H1 (cell line): ENCODE measurements around the gene CRACDL. TPM values are rescaled to one million over a fixed set of nuclear protein-coding genes. Genes with fewer than 3 reads are reported as not detected.

Source experiments
- CTCF ChIA-PET: fragments of 300-600 bp; sonication (Branson Sonifier 250); formaldehyde crosslinking; loops from one replicate; lab custom pipeline; 2021; ENCODE audit not compliant: partially characterized antibody; lab: Charles Lee
- POLR2A ChIA-PET: fragments of 300-600 bp; sonication (Branson Sonifier 250); formaldehyde crosslinking; loops from one replicate; lab custom pipeline; 2021; ENCODE audit warnings: inconsistent platforms; ENCODE audit not compliant: partially characterized antibody; lab: Charles Lee
- DNase-seq, 2 experiments: peaks; one replicate each; pipeline versions ENCODE4 v3.0.0 to v3.0.0-alpha.2; 2010 to 2022; ENCODE audit warnings: low spot score in 2 of 2, low read depth in 1 of 2, mixed read lengths in 1 of 2
- FAIRE-seq: peaks from 2 replicates; lab custom pipeline; 2011; peaks lifted over from hg19 to GRCh38; lab: Jason Lieb, UNC
- H2AFZ ChIP-seq: 2 replicates; pipeline ENCODE4 v1.8.1; 2012; ENCODE audit warnings: low read length, inconsistent platforms
- H2AK5ac ChIP-seq: 2 replicates; pipeline ENCODE4 v1.6.1; 2013; ENCODE audit warnings: low read depth, low read length
- H2BK120ac ChIP-seq: replicated peaks from 2 replicates; pipeline ENCODE3; 2013; ENCODE audit warnings: low read depth, low read length, inconsistent platforms
- H2BK12ac ChIP-seq: 2 replicates; pipeline ENCODE4 v1.6.1; 2013; ENCODE audit warnings: low read depth, low read length
- H2BK15ac ChIP-seq: 2 replicates; pipeline ENCODE4 v1.6.1; 2013; ENCODE audit warnings: low read length
- H2BK20ac ChIP-seq: 2 replicates; pipeline ENCODE4 v1.6.1; 2013; ENCODE audit warnings: low read length
- H2BK5ac ChIP-seq: 2 replicates; pipeline ENCODE4 v1.6.1; 2013; ENCODE audit warnings: low read depth, low read length
- H3K14ac ChIP-seq: 2 replicates; pipeline ENCODE4 v1.6.1; 2013; ENCODE audit warnings: inconsistent platforms; ENCODE audit not compliant: insufficient read length
- H3K18ac ChIP-seq: 2 replicates; pipeline ENCODE4 v1.6.1; 2013; ENCODE audit warnings: low read length; ENCODE audit errors: extremely low read depth
- H3K23ac ChIP-seq: 2 replicates; pipeline ENCODE4 v1.6.1; 2013; ENCODE audit warnings: inconsistent platforms; ENCODE audit not compliant: insufficient read length
- H3K23me2 ChIP-seq: 2 replicates; pipeline ENCODE4 v1.6.1; 2013; ENCODE audit warnings: low read depth, low read length
- H3K27ac ChIP-seq: 2 replicates; pipeline ENCODE4 v1.6.1; 2011; ENCODE audit warnings: low read depth, low read length, inconsistent platforms
- H3K27me3 ChIP-seq, 4 experiments: replicated peaks in 1 of 4; 1 replicate in 1 of 4; 2 replicates in 3 of 4; pipeline versions ENCODE4 v1.6.1 to v1.8.1; 2011 to 2013; ENCODE audit warnings: low read length in 3 of 4, mild to moderate bottlenecking in 3 of 4, inconsistent platforms in 2 of 4, mixed read lengths in 2 of 4, moderate library complexity in 1 of 4; ENCODE audit not compliant: control insufficient read depth in 3 of 4, insufficient read depth in 3 of 4; ENCODE audit errors: extremely low read depth in 1 of 4
- H3K36me3 ChIP-seq, 4 experiments: 2 replicates each; pipeline versions ENCODE4 v1.6.1 to v1.8.1; 2011 to 2013; ENCODE audit warnings: mild to moderate bottlenecking in 4 of 4, low read length in 3 of 4, moderate library complexity in 2 of 4, control low read depth in 1 of 4, inconsistent platforms in 1 of 4; ENCODE audit not compliant: insufficient read depth in 4 of 4, control insufficient read depth in 2 of 4
- H3K4ac ChIP-seq: replicated peaks from 2 replicates; pipeline ENCODE3; 2013; ENCODE audit warnings: low read length, low read depth, mixed read lengths, inconsistent platforms; ENCODE audit not compliant: insufficient read length
- H3K4me1 ChIP-seq, 4 experiments: replicated peaks in 1 of 4; 1 replicate in 1 of 4; 2 replicates in 3 of 4; pipeline versions ENCODE4 v1.6.1 to v1.8.1; 2011 to 2013; ENCODE audit warnings: low read length in 3 of 4, inconsistent platforms in 2 of 4, mixed read lengths in 1 of 4; ENCODE audit not compliant: insufficient read depth in 4 of 4, control insufficient read depth in 3 of 4
- H3K4me2 ChIP-seq, 2 experiments: 2 replicates each; pipeline versions ENCODE4 v1.6.1 to v1.8.1; 2011 to 2013; ENCODE audit warnings: low read depth in 2 of 2, low read length in 2 of 2, control low read depth in 1 of 2, inconsistent platforms in 1 of 2, mild to moderate bottlenecking in 1 of 2; ENCODE audit not compliant: insufficient read depth in 1 of 2
- H3K4me3 ChIP-seq, 4 experiments: fragments of 200-600, 300-600 bp in 1 of 4; sonication (generic), shearing (Covaris generic), sonication (Bioruptor Twin) in 1 of 4; 2 replicates each; pipeline versions ENCODE4 v1.5.1 to v1.8.1; 2011 to 2016; ENCODE audit warnings: low read length in 4 of 4, low read depth in 3 of 4, control low read depth in 2 of 4, inconsistent platforms in 2 of 4, mild to moderate bottlenecking in 2 of 4, mixed read lengths in 1 of 4, moderate library complexity in 1 of 4; ENCODE audit not compliant: insufficient read depth in 2 of 4; ENCODE audit errors: extremely low read depth in 1 of 4
- H3K56ac ChIP-seq: replicated peaks from 2 replicates; pipeline ENCODE3; 2013; ENCODE audit warnings: low read depth, mild to moderate bottlenecking, mixed read lengths, low read length, inconsistent platforms; ENCODE audit not compliant: insufficient read length
- H3K79me1 ChIP-seq: 2 replicates; pipeline ENCODE4 v1.6.1; 2013; ENCODE audit warnings: low read depth, low read length, control low read depth
- H3K79me2 ChIP-seq, 2 experiments: 2 replicates each; pipeline versions ENCODE4 v1.6.1 to v1.8.1; 2012 to 2013; ENCODE audit warnings: low read length in 2 of 2, mild to moderate bottlenecking in 2 of 2, inconsistent platforms in 1 of 2; ENCODE audit not compliant: insufficient read depth in 2 of 2, control insufficient read depth in 1 of 2
- H3K9ac ChIP-seq, 4 experiments: replicated peaks in 1 of 4; 1 replicate in 1 of 4; 2 replicates in 3 of 4; pipeline versions ENCODE4 v1.6.1 to v1.8.1; 2011 to 2013; ENCODE audit warnings: low read depth in 3 of 4, low read length in 3 of 4, control low read depth in 2 of 4, mild to moderate bottlenecking in 2 of 4, moderate library complexity in 2 of 4, inconsistent platforms in 1 of 4; ENCODE audit errors: extremely low read depth in 1 of 4
- H3K9me3 ChIP-seq, 2 experiments: 2 replicates each; pipeline versions ENCODE4 v1.6.1 to v1.8.1; 2012 to 2013; ENCODE audit warnings: mild to moderate bottlenecking in 2 of 2, moderate library complexity in 2 of 2, control low read depth in 1 of 2, inconsistent platforms in 1 of 2, low read depth in 1 of 2, low read length in 1 of 2, mixed read lengths in 1 of 2; ENCODE audit not compliant: insufficient read depth in 2 of 2
- H4K20me1 ChIP-seq, 2 experiments: replicated peaks in 1 of 2; 2 replicates each; pipeline versions ENCODE3 to v1.8.1; 2011 to 2013; ENCODE audit warnings: inconsistent platforms in 2 of 2, low read length in 2 of 2, mild to moderate bottlenecking in 1 of 2; ENCODE audit not compliant: insufficient read depth in 2 of 2, control insufficient read depth in 1 of 2
- H4K5ac ChIP-seq: 2 replicates; pipeline ENCODE4 v1.6.1; 2013; ENCODE audit warnings: low read length, low read depth, mixed read lengths, inconsistent platforms; ENCODE audit not compliant: insufficient read length
- H4K8ac ChIP-seq: 2 replicates; pipeline ENCODE4 v1.8.0; 2013; ENCODE audit warnings: mild to moderate bottlenecking, moderate library complexity, low read length, inconsistent platforms; ENCODE audit not compliant: insufficient read depth; ENCODE audit errors: extremely low read depth
- H4K91ac ChIP-seq: replicated peaks from 2 replicates; pipeline ENCODE3; 2013; ENCODE audit warnings: low read length, mixed read lengths, inconsistent platforms; ENCODE audit not compliant: insufficient read length
- CEBPB ChIP-seq: IDR thresholded peaks from 2 replicates; pipeline ENCODE4 v1.6.1; 2012; ENCODE audit warnings: low read depth, low read length
- CHD2 ChIP-seq: IDR thresholded peaks from 2 replicates; pipeline ENCODE4 v1.6.1; 2012; ENCODE audit warnings: low read length, improper control_type of control experiment
- HDAC6 ChIP-seq: IDR thresholded peaks from one replicate; pipeline ENCODE4 v1.7.1; 2012; ENCODE audit warnings: low read depth, mild to moderate bottlenecking, inconsistent platforms, low read length, moderate library complexity
- KDM1A ChIP-seq: fragments of 200-600, 300-600 bp; sonication (generic); IDR thresholded peaks from 2 replicates; pipeline ENCODE4 v1.7.1; 2016; ENCODE audit warnings: mild to moderate bottlenecking, low read length, borderline replicate concordance
- POLR2A ChIP-seq, 2 experiments: IDR thresholded peaks; 1 replicate in 1 of 2; 2 replicates in 1 of 2; pipeline ENCODE4 v1.6.1; 2011; ENCODE audit warnings: low read depth in 2 of 2, low read length in 2 of 2, mild to moderate bottlenecking in 2 of 2; ENCODE audit errors: control extremely low read depth in 1 of 2
- RAD21 ChIP-seq, 2 experiments: IDR thresholded peaks in 1 of 2; conservative IDR thresholded peaks in 1 of 2; 2 replicates each; pipeline ENCODE4 v1.6.1; 2011; ENCODE audit warnings: low read depth in 2 of 2, low read length in 2 of 2, improper control_type of control experiment in 1 of 2, inconsistent platforms in 1 of 2, mild to moderate bottlenecking in 1 of 2, moderate library complexity in 1 of 2
- SIN3A ChIP-seq, 2 experiments: IDR thresholded peaks in 1 of 2; conservative IDR thresholded peaks in 1 of 2; 2 replicates each; pipeline ENCODE4 v1.6.1; 2011 to 2012; ENCODE audit warnings: low read length in 2 of 2, improper control_type of control experiment in 1 of 2, low read depth in 1 of 2, mild to moderate bottlenecking in 1 of 2
- SP2 ChIP-seq: IDR thresholded peaks from 2 replicates; pipeline ENCODE4 v1.6.1; 2012; ENCODE audit warnings: mild to moderate bottlenecking, low read length, inconsistent platforms
- SRF ChIP-seq: IDR thresholded peaks from 2 replicates; pipeline ENCODE4 v1.6.1; 2011; ENCODE audit warnings: mild to moderate bottlenecking, low read depth, low read length, moderate library complexity
- TBP ChIP-seq: IDR thresholded peaks from 2 replicates; pipeline ENCODE4 v1.6.1; 2011; ENCODE audit warnings: low read depth, low read length, improper control_type of control experiment
- YY1 ChIP-seq: IDR thresholded peaks from 2 replicates; pipeline ENCODE4 v1.6.1; 2011; ENCODE audit warnings: low read depth, mild to moderate bottlenecking, low read length
- WGBS, 2 experiments: shearing (Covaris generic) in 1 of 2; methylation state at CpG; one replicate each; pipeline versions ENCODE4 v1.1.6 to v1.1.7; 2013 to 2015; ENCODE audit warnings: low lambda C conversion rate in 2 of 2, mixed read lengths in 2 of 2, inconsistent platforms in 1 of 2, low coverage in 1 of 2, missing lambda C conversion rate in 1 of 2; ENCODE audit not compliant: insufficient replicate concordance in 2 of 2, insufficient coverage in 1 of 2, insufficient read length in 1 of 2; ENCODE audit errors: extremely low coverage in 1 of 2, missing lambda C conversion rate in 1 of 2; 5-methylcytosine and 5-hydroxymethylcytosine counted together
- polyA plus RNA-seq, 7 experiments: library from polyadenylated mRNA; depleted of rRNA in 3 of 7; stranded (reverse) in 5 of 7; unstranded in 2 of 7; fragments of >200 nt in 5 of 7; fragments of 200-250 nt in 2 of 7; gene quantifications; 1 replicate in 5 of 7; 2 replicates in 1 of 7; 4 replicates in 1 of 7; pipeline versions ENCODE4 v1.2.1 to v1.2.3, GENCODE V29; 2011 to 2013; ENCODE audit warnings: missing spikeins in 2 of 7, mixed read lengths in 2 of 7
- total RNA-seq: library from RNA; stranded (reverse); fragmentation: NEBNext Ultra II Directional; extraction: Animal tissue kit (Norgen Biotek cat#: 25700); gene quantifications from 2 replicates; pipeline ENCODE4 v1.2.1, GENCODE V29; 2021
- TF ChIP-seq, protein P1 (sequence below): IDR thresholded peaks from 2 replicates; pipeline ENCODE4 v1.6.1; 2012; ENCODE audit warnings: low read length, inconsistent platforms
- TF ChIP-seq, protein P2 (sequence below): IDR thresholded peaks from 2 replicates; pipeline ENCODE4 v1.6.1; 2011; ENCODE audit warnings: low read depth, mild to moderate bottlenecking, low read length; ENCODE audit not compliant: insufficient read depth

CRACDL gene
- total and polyA plus RNA-seq, 2 of the 8 experiments (the other 6 are each of a cell fraction or from before 2014, with no cell fraction given), result 0.07 to 0.38 TPM

DNA sequence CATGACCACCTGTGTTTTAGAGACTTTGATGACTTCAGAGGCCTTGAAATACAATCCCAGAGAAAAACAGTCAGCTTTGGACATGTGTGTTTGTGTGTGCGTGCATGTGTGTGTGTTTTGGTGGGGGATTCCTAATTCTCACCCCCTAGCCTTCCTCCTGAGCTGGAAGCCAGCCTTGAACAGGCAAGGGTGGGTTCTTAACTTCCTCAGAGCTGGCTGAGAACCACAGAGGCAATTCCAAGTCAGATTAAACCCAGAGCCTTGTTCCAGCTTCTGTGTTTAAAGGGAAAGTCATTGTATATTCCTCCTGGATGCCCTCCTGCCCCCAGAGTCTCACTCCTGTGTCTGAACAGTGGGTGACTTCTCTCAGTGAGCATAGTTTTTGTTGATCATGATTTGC, 159.9 kb downstream of the CRACDL start:
- Histone ChIP-seq H2BK15ac (no peak overlapping the region), H3K79me2 (no peaks in the 10 kb centered on the region), H2AK5ac (no peak overlapping the region), H4K20me1 (no peaks in the 10 kb centered on the region), H3K18ac (no peak overlapping the region), H3K36me3 (no peaks in the 10 kb centered on the region), H3K14ac (no peak overlapping the region), H3K4ac (no peak overlapping the region), H3K4me2 (no peak overlapping the region), H3K56ac (no peak overlapping the region), H3K27me3 (no peaks in the 10 kb centered on the region), H3K27ac (no peak overlapping the region), H2BK5ac (no peak overlapping the region), H4K5ac (no peak overlapping the region), H3K79me1 (no peaks in the 10 kb centered on the region), H4K8ac (no peak overlapping the region), H3K23ac (no peak overlapping the region), H2BK120ac (no peak overlapping the region), H3K23me2 (no peaks in the 10 kb centered on the region), H3K4me1 (peaks cover 1 to 6% (median 4%) of the 10 kb centered on the region in 4 experiments; a peak in 4 of 7 replicates), H3K9ac (no peak overlapping the region), H4K91ac (no peak overlapping the region), H3K9me3 (0 out of 4 replicates have a peak, but pooled peaks cover 0 to 3% of the 10 kb centered on the region in 2 experiments), H2BK20ac (no peak overlapping the region), H2AFZ (no peak overlapping the region), H2BK12ac (no peak overlapping the region), H3K4me3 (no peak overlapping the region)
- ChIA-PET POLR2A (no interaction called here), CTCF (interaction anchor here (0.6 kb wide), 1 partner anchor 615 kb away, joined by 3 read pairs; no protein-coding TSS in a partner anchor)
- DNase-seq, result no peak
- 78% methylated on average over 1 of the region's 1 CpG; no CpG with 5 or more reads in 1 of the 2 experiments for whole genome bisulfite sequencing, 2 experiments
- no peak for FAIRE-seq
- no peak for TF ChIP-seq SRF
- no peak for TF ChIP-seq SP2
- no peak for TF ChIP-seq RAD21 (IDR thresholded peaks at IDR 0.05 in 1 of 2, conservative IDR thresholded peaks at IDR 0.05 in 1 of 2; ENCODE audit: low read depth in 2 of 2, low read length in 2 of 2)
- TF ChIP-seq CHD2, result no peak
- TF ChIP-seq, protein P1, sequence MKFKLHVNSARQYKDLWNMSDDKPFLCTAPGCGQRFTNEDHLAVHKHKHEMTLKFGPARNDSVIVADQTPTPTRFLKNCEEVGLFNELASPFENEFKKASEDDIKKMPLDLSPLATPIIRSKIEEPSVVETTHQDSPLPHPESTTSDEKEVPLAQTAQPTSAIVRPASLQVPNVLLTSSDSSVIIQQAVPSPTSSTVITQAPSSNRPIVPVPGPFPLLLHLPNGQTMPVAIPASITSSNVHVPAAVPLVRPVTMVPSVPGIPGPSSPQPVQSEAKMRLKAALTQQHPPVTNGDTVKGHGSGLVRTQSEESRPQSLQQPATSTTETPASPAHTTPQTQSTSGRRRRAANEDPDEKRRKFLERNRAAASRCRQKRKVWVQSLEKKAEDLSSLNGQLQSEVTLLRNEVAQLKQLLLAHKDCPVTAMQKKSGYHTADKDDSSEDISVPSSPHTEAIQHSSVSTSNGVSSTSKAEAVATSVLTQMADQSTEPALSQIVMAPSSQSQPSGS, result no peak
- TF ChIP-seq, protein P2, sequence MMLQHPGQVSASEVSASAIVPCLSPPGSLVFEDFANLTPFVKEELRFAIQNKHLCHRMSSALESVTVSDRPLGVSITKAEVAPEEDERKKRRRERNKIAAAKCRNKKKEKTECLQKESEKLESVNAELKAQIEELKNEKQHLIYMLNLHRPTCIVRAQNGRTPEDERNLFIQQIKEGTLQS, result no peak
- TF ChIP-seq SIN3A (conservative IDR thresholded peaks at IDR 0.05 in 1 of 2, IDR thresholded peaks at IDR 0.05 in 1 of 2; ENCODE audit: low read depth in 1 of 2, low read length in 2 of 2), result no peak
- no peak for TF ChIP-seq YY1
- no peak for TF ChIP-seq HDAC6
- no peak for TF ChIP-seq KDM1A
- TF ChIP-seq POLR2A (IDR thresholded peaks at IDR 0.05; ENCODE audit: control extremely low read depth in 1 of 2, low read depth in 2 of 2, low read length in 2 of 2), result no peak
- TF ChIP-seq TBP, result no peak
- TF ChIP-seq CEBPB, result no peak
